Measurements from ENCODE around the gene TRAPPC6A. TPM values are rescaled to one million over a fixed set of nuclear protein-coding genes. Genes with fewer than 3 reads are reported as not detected.

TRAPPC6A gene
- total and polyA plus RNA-seq, 2 donors (not counting 1 experiment from before 2014, with no cell fraction given), result 40.3 to 79.0 TPM

- Histone ChIP-seq H3K79me2 (ENCODE audit: control insufficient read depth, insufficient read depth, low read length) (peaks cover 44% of the 10 kb centered on the region), H4K20me1 (ENCODE audit: control insufficient read depth, insufficient read depth, low read length, poor library complexity, severe bottlenecking) (peaks cover 46% of the 10 kb centered on the region), H3K4me2 (replicated peaks; ENCODE audit: low read depth, low read length, poor library complexity, severe bottlenecking) (no peak overlapping the region), H3K9me3 (ENCODE audit: control extremely low read depth in 1 of 3, control insufficient read depth in 2 of 3, insufficient read depth in 1 of 3, low read length in 2 of 3) (no peaks in the 10 kb centered on the region), H3K27me3 (replicated peaks in 1 of 4; ENCODE audit: control extremely low read depth in 1 of 4, control insufficient read depth in 3 of 4, insufficient read depth in 4 of 4, low read length in 3 of 4) (no peaks in the 10 kb centered on the region), H2AFZ (ENCODE audit: insufficient read depth, low read depth, low read length, poor library complexity, severe bottlenecking) (no peak overlapping the region), H3K9ac (ENCODE audit: low read length) (no peak overlapping the region), H3K36me3 (replicated peaks in 1 of 2; ENCODE audit: control extremely low read depth in 1 of 2, control insufficient read depth in 1 of 2, extremely low read depth in 1 of 2, insufficient read depth in 2 of 2, low read length in 1 of 2) (peaks cover 4% of the 10 kb centered on the region in 2 experiments), H3K4me1 (ENCODE audit: control insufficient read depth in 2 of 2, insufficient read depth in 2 of 2, low read length in 2 of 2) (peaks cover 25 to 40% of the 10 kb centered on the region in 2 donors), H3K27ac (ENCODE audit: low read length in 2 of 2) (no peak overlapping the region), H3K4me3 (ENCODE audit: control extremely low read depth in 1 of 5, extremely low read depth in 1 of 5, insufficient read depth in 1 of 5, low read depth in 2 of 5, low read length in 4 of 5) (no peak overlapping the region)
- CTCF ChIA-PET, result interaction anchor here (0.9 to 1.6 kb wide), 4 partner anchors 12 to 164 kb away, joined by 3 to 5 read pairs (median 4); no protein-coding TSS in a partner anchor
- Mint-ChIP-seq H3K4me1 (peaks cover 46% of the 10 kb centered on the region), H3K9me3 (ENCODE audit: insufficient read depth) (no peaks in the 10 kb centered on the region), H3K27ac (no peak overlapping the region), H3K4me3 (no peak overlapping the region), H3K27me3 (no peaks in the 10 kb centered on the region)
- WGBS (ENCODE audit: insufficient coverage), result 90% methylated on average over 4 of the region's 4 CpGs
- ATAC-seq (ENCODE audit: low read depth), result no peak
- POLR2A ChIA-PET, result no interaction called here
- TF ChIP-seq CTCF (IDR thresholded peaks at IDR 0.05), result no peak
- no peak for TF ChIP-seq EZH2 (IDR thresholded peaks at IDR 0.05; ENCODE audit: borderline replicate concordance, insufficient read depth, low read depth, low read length, poor library complexity, severe bottlenecking)
- DNase-seq, result no peak
- intact Hi-C loops (cut with micrococcal nuclease), result no loop called here
Measured at GRCh38 chr19:45182758-45183157, 4.7 kb upstream of the TRAPPC6A start.

GRCh38 chr19:45180936-45181335 is 2.9 kb upstream of the TRAPPC6A start:
- intact Hi-C loops (cut with micrococcal nuclease), result no loop called here

More at GRCh38 chr19:45180936-45181335, 2.9 kb upstream of the TRAPPC6A start:
- Histone ChIP-seq H4K20me1 (ENCODE audit: control insufficient read depth, insufficient read depth, low read length, poor library complexity, severe bottlenecking) (peaks cover 46% of the 10 kb centered on the region), H3K27ac (ENCODE audit: low read length in 2 of 2) (no peak overlapping the region), H3K4me3 (ENCODE audit: control extremely low read depth in 1 of 5, extremely low read depth in 1 of 5, insufficient read depth in 1 of 5, low read depth in 2 of 5, low read length in 4 of 5) (no peak overlapping the region), H3K4me1 (ENCODE audit: control insufficient read depth in 2 of 2, insufficient read depth in 2 of 2, low read length in 2 of 2) (peaks cover 28 to 43% of the 10 kb centered on the region in 2 donors), H3K36me3 (replicated peaks in 1 of 2; ENCODE audit: control extremely low read depth in 1 of 2, control insufficient read depth in 1 of 2, extremely low read depth in 1 of 2, insufficient read depth in 2 of 2, low read length in 1 of 2) (peaks cover 4% of the 10 kb centered on the region in 2 experiments), H2AFZ (ENCODE audit: insufficient read depth, low read depth, low read length, poor library complexity, severe bottlenecking) (no peak overlapping the region), H3K9me3 (ENCODE audit: control extremely low read depth in 1 of 3, control insufficient read depth in 2 of 3, insufficient read depth in 1 of 3, low read length in 2 of 3) (no peaks in the 10 kb centered on the region), H3K79me2 (ENCODE audit: control insufficient read depth, insufficient read depth, low read length) (peaks cover 51% of the 10 kb centered on the region), H3K27me3 (replicated peaks in 1 of 4; ENCODE audit: control extremely low read depth in 1 of 4, control insufficient read depth in 3 of 4, insufficient read depth in 4 of 4, low read length in 3 of 4) (no peaks in the 10 kb centered on the region), H3K4me2 (replicated peaks; ENCODE audit: low read depth, low read length, poor library complexity, severe bottlenecking) (no peak overlapping the region), H3K9ac (ENCODE audit: low read length) (no peak overlapping the region)
- Mint-ChIP-seq H3K4me3 (peak overlapping the region; percentile 71), H3K9me3 (ENCODE audit: insufficient read depth) (no peaks in the 10 kb centered on the region), H3K27me3 (no peaks in the 10 kb centered on the region), H3K27ac (peak overlapping the region; percentile 65), H3K4me1 (peaks cover 47% of the 10 kb centered on the region)
- ChIA-PET POLR2A (interaction anchor here (0.6 kb wide), 1 partner anchor 78 kb away, joined by 3 read pairs; no protein-coding TSS in a partner anchor), CTCF (no interaction called here)
- TF ChIP-seq CTCF (IDR thresholded peaks at IDR 0.05), result no peak
- TF ChIP-seq EZH2 (IDR thresholded peaks at IDR 0.05; ENCODE audit: borderline replicate concordance, insufficient read depth, low read depth, low read length, poor library complexity, severe bottlenecking), result no peak
- DNase-seq, result no peak
- ATAC-seq (ENCODE audit: low read depth), result no peak
- WGBS (ENCODE audit: insufficient coverage), result 94% methylated on average over 7 of the region's 7 CpGs
